ENCODE measurements around the gene BPIFA1. TPM values are rescaled to one million over a fixed set of nuclear protein-coding genes. Genes with fewer than 3 reads are reported as not detected.

BPIFA1 gene
- total RNA-seq, 8 experiments from 2014 or later: not detected

DNA sequence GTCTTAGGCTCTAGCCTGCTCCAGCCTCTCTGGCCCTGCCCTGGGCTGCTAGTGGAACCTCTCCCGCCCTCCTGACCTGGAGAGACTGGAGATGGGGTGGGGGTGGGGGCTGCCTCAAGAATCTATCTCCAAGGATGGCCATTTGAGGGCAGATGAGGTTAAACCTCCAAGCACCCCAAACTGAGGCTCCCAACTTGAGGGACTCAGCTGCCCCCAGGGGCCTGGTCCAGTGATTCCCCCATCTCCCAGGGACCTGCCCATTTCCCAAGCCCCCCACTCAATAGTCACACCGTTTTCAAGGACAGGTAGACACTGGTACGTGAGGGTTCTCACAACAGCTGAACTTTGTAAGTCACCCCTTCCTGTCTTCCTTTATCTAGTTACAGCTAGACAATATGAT, 40.1 kb downstream of the BPIFA1 start:
- no peaks in the 10 kb centered on the region for H3K4me1 ChIP-seq (replicated peaks in 1 of 2)
- ATAC-seq (replicated peaks in 6 of 8): no peak
- no peak overlapping the region for H3K4me3 ChIP-seq
- in situ Hi-C loops (cut with MboI; ENCODE audit: low pct_unique_long_range_greater_than_20kb in 2 of 9, low sequenced_read_pairs in 9 of 9, unreplicated experiment in 9 of 9): no loop called here
- 52 to 80% (median 57%) methylated on average over 1 to 2 of the region's 3 CpGs; no CpG with 5 or more reads in 7 of the 10 experiments for WGBS, 10 experiments
- H3K27ac ChIP-seq: no peak overlapping the region

DNA sequence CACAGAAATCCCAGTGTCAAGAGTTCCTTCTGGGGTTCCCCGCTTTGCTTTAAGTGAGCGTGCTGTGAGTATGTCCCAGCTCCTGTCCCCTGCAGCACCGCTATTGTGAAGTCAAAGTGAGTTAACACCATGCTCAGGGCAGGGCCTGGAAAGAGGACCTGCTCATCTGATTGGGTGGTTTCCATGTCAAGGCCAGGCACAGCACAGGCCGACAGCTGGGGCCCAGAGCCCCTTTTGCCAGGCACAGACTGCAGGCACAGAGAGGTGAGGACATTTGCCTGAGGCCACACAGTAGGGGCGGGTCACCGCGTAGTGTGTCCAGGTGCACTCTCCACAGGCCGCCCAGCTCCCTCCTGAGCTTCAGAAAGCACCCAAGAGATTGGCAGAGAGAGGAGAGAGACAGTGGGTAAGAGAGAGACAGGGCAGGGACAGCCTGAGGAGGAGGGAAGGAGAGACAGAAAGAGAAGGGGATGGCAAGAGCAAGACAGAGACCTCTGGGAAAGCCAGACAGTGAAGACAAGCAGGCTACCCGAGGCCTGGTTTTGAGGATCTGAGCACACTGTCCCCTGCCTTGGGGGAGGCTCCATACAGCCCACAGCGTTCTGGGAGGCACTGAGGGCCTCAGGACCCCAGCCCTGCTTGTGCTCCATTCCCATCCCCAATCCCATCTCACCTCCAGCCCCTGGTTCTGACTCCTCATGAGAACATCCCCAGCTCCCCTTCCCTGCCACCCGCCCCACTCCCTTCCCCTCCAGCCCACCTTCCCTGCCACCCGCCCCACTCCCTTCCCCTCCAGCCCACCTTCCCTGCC, 40.7 kb downstream of the BPIFA1 start:
- WGBS, 10 experiments: 20 to 100% (median 63%) methylated on average over 1 to 5 of the region's 12 CpGs; no CpG with 5 or more reads in 4 of the 10 experiments
- ATAC-seq (replicated peaks in 6 of 8): peak in 1 of 8 experiments; percentile 41
- no peak overlapping the region for H3K4me3 ChIP-seq
- in situ Hi-C loops (cut with MboI; ENCODE audit: low pct_unique_long_range_greater_than_20kb in 2 of 9, low sequenced_read_pairs in 9 of 9, unreplicated experiment in 9 of 9): no loop called here
- no peak overlapping the region for H3K27ac ChIP-seq
- H3K4me1 ChIP-seq (replicated peaks in 1 of 2): no peaks in the 10 kb centered on the region

DNA sequence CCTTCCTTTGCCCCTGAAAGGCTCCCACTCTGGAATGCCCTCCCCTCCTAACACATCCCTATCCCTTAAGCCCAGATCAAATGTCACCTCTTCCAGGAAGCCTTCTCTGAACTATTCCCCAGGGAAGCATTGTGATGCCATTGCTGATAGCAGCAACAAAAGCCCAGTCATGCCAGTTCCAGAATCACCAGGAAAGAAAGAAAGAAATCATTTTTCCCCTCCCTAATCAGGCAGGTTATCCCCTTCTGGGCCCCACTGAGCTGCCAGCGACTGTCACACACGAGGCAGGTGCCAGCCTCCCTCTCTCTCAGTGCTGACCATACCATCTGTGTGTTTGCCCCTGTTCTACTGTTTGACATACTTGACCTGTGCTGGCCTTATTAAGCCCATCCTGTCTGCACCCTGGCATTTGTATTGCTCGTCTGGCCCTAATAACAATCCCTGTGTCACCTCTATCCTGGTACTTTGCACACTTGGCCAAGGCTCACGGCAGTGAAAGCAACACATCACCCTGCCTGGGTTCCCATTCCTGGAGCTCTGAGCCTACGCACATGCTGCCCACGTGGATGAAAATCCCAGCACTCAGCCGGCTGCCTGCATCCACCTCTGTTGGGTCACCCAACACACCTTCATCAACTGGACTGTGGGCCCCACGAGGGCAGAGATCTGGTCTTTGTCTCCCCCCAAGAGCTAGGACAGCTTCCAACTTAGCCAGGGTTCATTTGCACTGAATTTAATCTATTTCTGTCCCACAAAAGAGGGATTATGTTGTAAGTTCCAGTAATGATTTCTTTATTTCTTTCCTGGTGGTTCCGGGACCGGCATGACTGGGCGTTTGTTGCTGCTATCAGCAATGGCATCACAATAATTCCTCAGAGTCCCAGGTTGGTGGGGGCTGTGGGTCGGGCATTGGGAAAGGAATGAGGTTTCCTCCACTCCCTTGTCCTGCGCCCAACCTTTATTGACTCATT, 42.0 kb downstream of the BPIFA1 start:
- 0 to 83% (median 49%) methylated on average over 1 to 10 of the region's 13 CpGs; no CpG with 5 or more reads in 2 of the 10 experiments for WGBS, 10 experiments
- ATAC-seq (replicated peaks in 6 of 8): peak in 2 of 8 experiments; percentile 42 to 68
- in situ Hi-C loops (cut with MboI; ENCODE audit: low pct_unique_long_range_greater_than_20kb in 2 of 9, low sequenced_read_pairs in 9 of 9, unreplicated experiment in 9 of 9): no loop called here
- Histone ChIP-seq H3K27ac (no peak overlapping the region), H3K4me3 (no peak overlapping the region), H3K4me1 (replicated peaks in 1 of 2) (no peaks in the 10 kb centered on the region)

DNA sequence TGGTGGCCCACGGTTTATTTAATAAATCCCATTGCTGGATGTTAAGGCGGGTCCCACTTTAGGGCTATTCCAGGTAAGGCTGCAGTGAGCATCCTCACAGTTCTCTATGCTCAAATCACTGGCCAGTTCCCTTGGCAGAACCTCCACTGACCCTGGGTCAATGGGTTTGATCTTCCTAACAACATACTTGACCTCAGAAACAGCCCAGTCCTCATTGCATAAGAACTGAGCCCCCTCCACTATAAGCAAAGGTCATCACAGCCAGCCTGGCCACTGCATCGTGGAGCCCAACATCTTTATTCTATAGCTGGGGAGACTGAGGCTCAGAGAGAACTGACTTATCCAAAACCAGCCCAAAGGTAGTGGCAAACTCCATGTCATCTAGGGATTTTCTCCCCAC, 42.9 kb downstream of the BPIFA1 start:
- 21 to 80% (median 27%) methylated on average over 1 to 2 of the region's 3 CpGs; no CpG with 5 or more reads in 5 of the 10 experiments for WGBS, 10 experiments
- in situ Hi-C loops (cut with MboI; ENCODE audit: low pct_unique_long_range_greater_than_20kb in 2 of 9, low sequenced_read_pairs in 9 of 9, unreplicated experiment in 9 of 9): no loop called here
- no peak for ATAC-seq (replicated peaks in 6 of 8)
- no peak overlapping the region for H3K27ac ChIP-seq
- H3K4me1 ChIP-seq (replicated peaks in 1 of 2): no peaks in the 10 kb centered on the region
- H3K4me3 ChIP-seq: no peak overlapping the region

GRCh38 chr20:33279261-33279910, 43.6 kb downstream of the BPIFA1 start:
- in situ Hi-C loops (cut with MboI; ENCODE audit: low pct_unique_long_range_greater_than_20kb in 2 of 9, low sequenced_read_pairs in 9 of 9, unreplicated experiment in 9 of 9): no loop called here
- H3K27ac ChIP-seq: no peak overlapping the region
- 0 to 100% (median 64%) methylated on average over 1 to 6 of the region's 6 CpGs; no CpG with 5 or more reads in 4 of the 10 experiments for WGBS, 10 experiments

GRCh38 chr20:33280000-33280680, 44.3 kb downstream of the BPIFA1 start:
- Histone ChIP-seq H3K27ac (no peak overlapping the region), H3K4me1 (replicated peaks in 1 of 2) (no peaks in the 10 kb centered on the region), H3K4me3 (no peak overlapping the region)
- in situ Hi-C loops (cut with MboI; ENCODE audit: low pct_unique_long_range_greater_than_20kb in 2 of 9, low sequenced_read_pairs in 9 of 9, unreplicated experiment in 9 of 9): no loop called here
- no peak for ATAC-seq (replicated peaks in 6 of 8)
- WGBS, 10 experiments: 16 to 94% (median 60%) methylated on average over 1 to 5 of the region's 9 CpGs; no CpG with 5 or more reads in 3 of the 10 experiments

More at GRCh38 chr20:33279261-33279910, 43.6 kb downstream of the BPIFA1 start:
- H3K4me3 ChIP-seq: no peak overlapping the region
- no peak for ATAC-seq (replicated peaks in 6 of 8)
- H3K4me1 ChIP-seq (replicated peaks in 1 of 2): no peaks in the 10 kb centered on the region

- H3K4me1 ChIP-seq (replicated peaks in 1 of 2): no peaks in the 10 kb centered on the region
- in situ Hi-C loops (cut with MboI; ENCODE audit: low pct_unique_long_range_greater_than_20kb in 2 of 9, low sequenced_read_pairs in 9 of 9, unreplicated experiment in 9 of 9): no loop called here
- H3K27ac ChIP-seq: no peak overlapping the region
- ATAC-seq (replicated peaks in 6 of 8): no peak
- no peak overlapping the region for H3K4me3 ChIP-seq
- WGBS, 10 experiments: 78 to 100% (median 86%) methylated on average over 2 to 4 of the region's 7 CpGs; no CpG with 5 or more reads in 6 of the 10 experiments
These were observed 45.0 kb downstream of the BPIFA1 start for GRCh38 chr20:33280775-33281174.

DNA sequence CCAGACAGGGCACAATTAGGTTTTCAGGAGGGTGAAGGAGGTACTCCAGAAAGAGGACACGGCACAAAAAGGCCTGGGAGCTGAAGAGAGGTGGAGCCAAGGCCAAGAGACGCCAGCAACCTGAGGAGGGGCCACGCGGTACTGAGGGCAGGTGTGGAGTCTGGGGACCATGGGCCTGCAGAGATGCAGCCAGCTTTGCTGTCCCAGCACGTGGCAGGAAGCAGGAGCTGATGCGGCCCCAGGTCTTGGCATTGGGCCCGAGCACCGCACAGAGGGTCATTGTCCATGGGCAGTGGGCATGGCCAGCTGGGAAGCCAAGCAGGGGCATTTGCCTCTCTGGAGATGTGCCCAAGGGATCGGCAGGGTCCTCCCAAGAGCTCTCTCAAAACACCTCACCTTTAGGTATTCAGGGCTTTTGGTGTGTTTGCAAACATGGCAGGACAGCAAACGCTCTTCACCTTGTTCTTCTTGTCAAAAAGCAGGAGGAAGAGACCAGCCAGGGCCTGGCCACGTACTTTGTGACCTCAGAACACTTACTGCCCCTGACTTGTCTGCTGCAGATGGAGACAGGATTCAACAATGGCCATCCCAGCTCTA, 45.9 kb downstream of the BPIFA1 start:
- Histone ChIP-seq H3K4me1 (replicated peaks in 1 of 2) (no peaks in the 10 kb centered on the region), H3K4me3 (no peak overlapping the region), H3K27ac (no peak overlapping the region)
- WGBS, 10 experiments: 10 to 83% (median 38%) methylated on average over 1 to 8 of the region's 11 CpGs; no CpG with 5 or more reads in 4 of the 10 experiments
- in situ Hi-C loops (cut with MboI; ENCODE audit: low pct_unique_long_range_greater_than_20kb in 2 of 9, low sequenced_read_pairs in 9 of 9, unreplicated experiment in 9 of 9): no loop called here
- ATAC-seq (replicated peaks in 6 of 8): no peak

- in situ Hi-C loops (cut with MboI; ENCODE audit: low pct_unique_long_range_greater_than_20kb in 2 of 9, low sequenced_read_pairs in 9 of 9, unreplicated experiment in 9 of 9): no loop called here
- ATAC-seq (replicated peaks in 6 of 8): no peak
- 27 to 100% (median 70%) methylated on average over 1 to 2 of the region's 8 CpGs; no CpG with 5 or more reads in 6 of the 10 experiments for WGBS, 10 experiments
- Histone ChIP-seq H3K4me3 (no peak overlapping the region), H3K27ac (no peak overlapping the region), H3K4me1 (replicated peaks in 1 of 2) (no peaks in the 10 kb centered on the region)
These were observed 46.6 kb downstream of the BPIFA1 start for GRCh38 chr20:33282196-33282934.

- no peak within 1 kb of the TSS for H3K4me3 ChIP-seq
- H3K27ac ChIP-seq: no peak within 1 kb of the TSS
- H3K4me1 ChIP-seq (replicated peaks in 1 of 2): no peaks in the 10 kb centered on the region
- WGBS, 10 experiments: 36 to 92% (median 79%) methylated on average over 1 to 6 of the region's 13 CpGs; no CpG with 5 or more reads in 2 of the 10 experiments
- in situ Hi-C loops (cut with MboI; ENCODE audit: low pct_unique_long_range_greater_than_20kb in 2 of 9, low sequenced_read_pairs in 9 of 9, unreplicated experiment in 9 of 9): no loop called here
- ATAC-seq (replicated peaks in 6 of 8): peak in 1 of 8 experiments; percentile 13
These were observed 47.3 kb downstream of the BPIFA1 start, which contains the start of gene BPIFB1 for GRCh38 chr20:33282991-33283555. BPIFB1 (plus strand) TSS chr20:33283214; CDS start chr20:33286074, 2,860 bp downstream.

- no peak overlapping the region for H3K27ac ChIP-seq
- no peaks in the 10 kb centered on the region for H3K4me1 ChIP-seq (replicated peaks in 1 of 2)
- 40 to 78% (median 50%) methylated on average over 1 to 3 of the region's 4 CpGs; no CpG with 5 or more reads in 6 of the 10 experiments for WGBS, 10 experiments
- H3K4me3 ChIP-seq: no peak overlapping the region
- ATAC-seq (replicated peaks in 6 of 8): no peak
- in situ Hi-C loops (cut with MboI; ENCODE audit: low pct_unique_long_range_greater_than_20kb in 2 of 9, low sequenced_read_pairs in 9 of 9, unreplicated experiment in 9 of 9): no loop called here
These were observed 48.5 kb downstream of the BPIFA1 start for GRCh38 chr20:33284284-33284683.
